GM18907 (cell line): ENCODE measurements around the gene ADARB2.

Experiments
- ATAC-seq: cut with Tn5 transposase; IDR thresholded peaks from one replicate; pipeline ENCODE4 v1.9.1; 2021; ENCODE audit warnings: mild to moderate bottlenecking, moderate library complexity; ENCODE audit not compliant: unreplicated experiment

Gene ADARB2

DNA sequence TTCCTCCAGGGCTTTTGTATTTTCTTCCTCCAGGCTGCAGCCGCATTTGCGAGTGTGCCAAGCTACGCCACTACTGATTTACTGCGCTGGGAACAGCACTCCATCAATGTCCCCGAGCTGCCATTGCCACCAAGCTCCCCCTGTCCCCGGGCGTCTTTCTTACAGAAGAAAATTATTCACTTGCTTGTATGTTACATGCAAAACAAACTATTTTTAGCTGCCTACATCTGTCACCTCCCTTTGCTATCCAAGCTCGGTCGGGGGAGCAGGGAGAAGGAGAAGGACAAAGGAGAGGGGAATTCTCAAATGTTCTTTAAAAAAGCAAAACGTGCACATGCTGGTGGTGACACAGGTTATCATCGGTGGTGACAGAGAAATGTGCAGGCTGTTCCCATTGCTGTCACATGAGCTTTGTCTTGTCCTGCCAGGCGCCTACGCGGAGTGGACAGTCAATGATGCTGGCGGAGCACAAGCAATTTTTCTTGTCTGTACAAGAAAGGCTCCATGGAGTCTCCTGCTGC is 93.1 kb downstream of the ADARB2 start:
- ATAC-seq, result no peak

DNA sequence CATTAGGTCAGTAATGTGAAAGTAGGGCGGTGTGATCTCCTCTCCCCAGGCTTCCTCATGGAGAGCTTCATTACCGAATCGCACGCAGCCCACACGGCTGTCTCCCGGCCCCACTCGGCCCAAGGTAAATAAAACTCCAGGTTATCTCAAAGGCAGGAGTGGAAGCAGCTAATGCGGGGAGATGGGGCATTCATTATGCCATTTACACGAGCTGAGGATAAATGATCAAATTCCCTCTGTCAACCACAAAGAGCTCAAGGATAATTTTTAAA is 93.5 kb downstream of the ADARB2 start:
- ATAC-seq, result no peak

DNA sequence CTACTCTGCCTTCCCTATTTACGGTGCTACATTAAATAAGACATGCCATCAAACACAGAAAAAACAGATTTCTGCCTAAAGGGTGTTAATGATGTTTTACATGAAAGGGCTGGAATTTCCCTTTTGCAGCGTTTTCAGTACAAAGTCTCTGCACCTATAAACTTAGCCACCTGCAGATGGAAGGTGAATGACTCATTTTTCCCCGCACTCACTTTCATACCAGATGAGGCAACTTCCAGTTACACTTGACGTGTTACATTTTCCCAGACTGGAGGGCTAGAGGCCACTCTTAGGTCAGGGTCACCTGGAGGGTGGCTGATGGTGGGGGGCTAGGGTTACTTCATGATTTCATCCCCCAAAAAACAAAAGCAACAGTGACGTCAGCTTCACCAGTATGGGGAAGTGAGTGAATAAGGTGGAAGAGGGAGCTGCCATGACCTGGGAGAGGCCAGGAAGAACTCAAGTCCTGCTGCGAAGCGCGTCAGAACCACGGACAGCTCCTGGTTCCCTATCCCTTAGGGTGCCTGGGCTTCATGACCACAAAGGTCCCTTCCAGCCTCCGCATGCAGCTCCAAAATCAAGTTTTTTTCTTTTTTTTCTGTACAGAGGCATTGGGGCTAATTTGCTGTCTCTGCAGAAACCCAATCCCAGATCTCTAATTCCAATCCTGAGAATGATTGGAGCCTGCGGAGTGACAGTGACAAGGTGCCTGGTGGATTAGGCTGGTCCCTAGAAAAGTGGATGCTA is 94.0 kb downstream of the ADARB2 start:
- ATAC-seq, result peak; percentile 71

GRCh38 chr10:1642600-1643160 is 94.6 kb downstream of the ADARB2 start:
- ATAC-seq, result no peak

DNA sequence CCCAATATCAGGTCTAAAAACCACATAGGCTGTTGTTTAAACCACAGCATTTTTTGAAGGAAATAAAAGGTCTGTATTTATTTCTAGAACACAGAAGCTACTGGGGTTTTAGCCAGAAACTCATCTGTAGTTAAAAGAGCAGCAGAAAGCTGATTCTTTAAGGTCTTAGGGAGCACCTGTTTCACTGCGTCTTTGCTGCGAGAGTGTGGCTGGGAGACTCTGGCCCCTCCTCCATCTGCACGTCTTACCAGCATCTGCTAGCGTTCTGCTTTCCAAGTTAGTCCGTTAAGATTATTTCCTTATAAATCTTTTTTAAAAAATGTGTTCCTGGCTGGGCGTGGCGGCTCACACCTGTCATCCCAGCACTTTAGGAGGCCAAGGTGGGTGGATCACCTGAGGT is 95.9 kb downstream of the ADARB2 start:
- no peak for ATAC-seq

DNA sequence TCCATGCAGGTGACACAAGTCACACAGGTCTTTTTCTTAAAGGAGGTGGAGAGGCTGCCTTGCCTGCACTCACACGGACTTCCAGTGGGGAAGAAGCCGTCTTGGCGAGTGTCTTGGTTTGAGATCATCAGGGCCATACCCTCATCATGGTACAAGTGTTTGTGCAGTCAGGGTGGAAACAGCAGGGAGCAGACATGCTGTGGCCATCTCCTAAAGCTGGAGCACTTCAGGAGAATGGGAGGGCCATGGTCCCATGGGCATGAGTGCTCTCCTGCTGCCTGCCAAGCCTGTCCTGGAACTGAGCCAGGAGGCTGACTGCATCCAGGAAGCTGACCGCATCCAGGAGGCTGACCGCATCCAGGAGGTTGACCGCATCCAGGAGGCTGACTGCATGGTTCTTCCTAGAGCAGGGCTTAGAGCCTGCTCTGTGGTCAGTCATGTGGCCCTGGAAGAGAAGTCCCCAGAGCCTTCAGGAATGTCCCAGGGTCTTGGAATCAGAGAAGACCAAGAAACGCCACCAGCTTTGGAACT is 98.4 kb downstream of the ADARB2 start:
- no peak for ATAC-seq

DNA sequence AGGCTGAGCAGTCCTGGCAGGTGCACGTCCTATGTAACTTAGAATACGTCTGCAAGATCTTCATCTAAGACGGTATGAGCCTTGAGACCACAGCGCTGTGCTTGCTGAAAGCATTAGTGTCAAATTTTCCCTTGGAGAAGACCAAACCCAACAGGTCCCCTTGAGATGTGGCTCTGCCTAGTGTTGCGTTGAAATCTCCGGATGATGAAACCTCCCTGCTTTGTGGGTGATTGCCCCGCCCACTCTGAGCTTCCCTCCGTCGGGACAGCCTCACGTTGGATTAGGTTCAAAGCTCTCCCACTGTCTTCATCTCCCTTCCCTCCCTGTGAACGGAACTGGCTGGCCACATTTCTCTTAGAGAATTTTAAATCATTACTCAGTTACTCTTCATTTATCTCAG is 102.0 kb downstream of the ADARB2 start:
- no peak for ATAC-seq

DNA sequence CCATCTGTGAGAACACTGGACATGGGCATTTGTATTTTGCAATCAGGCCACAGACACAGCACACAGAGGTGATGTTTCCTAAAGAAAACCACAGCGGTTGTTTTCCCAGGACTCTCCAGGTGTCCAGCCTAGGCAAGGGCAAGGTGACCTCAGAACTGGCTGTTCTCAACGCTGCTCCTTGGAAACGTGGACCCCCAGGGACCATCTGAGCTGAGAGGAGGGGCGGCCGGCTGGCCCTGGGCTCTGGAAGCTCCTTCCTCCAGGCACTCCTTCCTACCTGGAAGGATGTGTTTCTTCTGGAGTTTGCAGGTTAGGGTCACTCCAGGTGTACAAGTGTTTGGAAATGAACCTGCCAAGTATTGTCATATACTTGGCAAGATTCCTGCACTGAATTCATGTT is 103.1 kb downstream of the ADARB2 start:
- ATAC-seq, result no peak

GRCh38 chr10:1633783-1634182 is 103.5 kb downstream of the ADARB2 start:
- no peak for ATAC-seq

GRCh38 chr10:1632596-1632995 is 104.7 kb downstream of the ADARB2 start:
- no peak for ATAC-seq

DNA sequence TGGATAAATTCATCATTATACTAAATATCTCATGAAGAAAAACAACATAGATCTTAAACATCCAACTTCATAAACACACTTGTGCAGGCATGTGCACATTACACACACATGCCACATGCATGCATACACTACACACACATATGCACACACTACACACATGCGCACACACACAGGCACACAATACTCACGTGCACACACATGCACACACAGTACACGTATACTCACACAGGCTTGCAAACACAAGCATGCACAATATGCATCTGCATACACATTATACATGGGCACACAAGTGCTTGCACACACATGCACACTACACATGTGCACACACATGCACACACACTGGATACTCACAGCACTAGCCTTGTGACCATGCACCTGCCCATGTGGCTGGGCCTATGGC is 105.2 kb downstream of the ADARB2 start:
- ATAC-seq, result no peak

DNA sequence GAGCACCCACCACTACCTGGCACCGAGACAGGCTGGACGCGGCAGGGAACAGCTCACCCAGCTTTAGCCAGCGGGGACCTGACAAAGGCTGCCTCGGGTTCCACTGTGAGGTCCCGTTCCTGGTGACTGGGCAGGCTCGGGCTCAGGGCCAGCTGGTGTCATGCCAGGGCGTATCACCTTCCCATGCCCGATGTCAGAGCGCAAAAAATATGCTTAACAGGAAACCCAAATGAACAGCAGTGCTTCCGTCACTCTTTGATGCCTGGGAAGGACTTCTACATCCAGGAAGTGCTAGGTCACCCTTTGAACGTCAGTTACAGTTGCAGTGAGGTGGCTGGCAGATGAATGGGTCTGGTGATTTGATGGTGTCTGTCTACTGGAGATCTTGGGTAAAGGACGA is 106.0 kb downstream of the ADARB2 start:
- no peak for ATAC-seq

DNA sequence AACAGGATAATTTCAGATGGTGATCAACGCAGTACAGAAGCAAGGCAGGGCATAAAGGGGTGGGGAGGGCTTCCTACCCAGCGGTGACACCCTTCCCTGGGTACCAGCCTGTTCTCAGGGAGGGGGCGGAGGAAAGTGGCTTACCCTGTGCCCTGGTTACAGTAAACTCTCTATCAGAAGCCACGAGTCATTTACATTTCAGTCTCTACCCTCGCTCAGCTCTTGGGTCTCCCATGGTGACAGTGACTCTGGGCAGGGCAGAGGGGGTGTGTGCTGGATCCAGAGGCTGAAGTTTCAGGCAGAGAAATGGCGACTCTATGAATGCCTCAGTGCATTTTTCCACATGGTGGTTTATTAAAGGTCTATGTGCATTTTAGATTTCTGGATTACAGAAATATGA is 107.0 kb downstream of the ADARB2 start:
- ATAC-seq, result no peak

DNA sequence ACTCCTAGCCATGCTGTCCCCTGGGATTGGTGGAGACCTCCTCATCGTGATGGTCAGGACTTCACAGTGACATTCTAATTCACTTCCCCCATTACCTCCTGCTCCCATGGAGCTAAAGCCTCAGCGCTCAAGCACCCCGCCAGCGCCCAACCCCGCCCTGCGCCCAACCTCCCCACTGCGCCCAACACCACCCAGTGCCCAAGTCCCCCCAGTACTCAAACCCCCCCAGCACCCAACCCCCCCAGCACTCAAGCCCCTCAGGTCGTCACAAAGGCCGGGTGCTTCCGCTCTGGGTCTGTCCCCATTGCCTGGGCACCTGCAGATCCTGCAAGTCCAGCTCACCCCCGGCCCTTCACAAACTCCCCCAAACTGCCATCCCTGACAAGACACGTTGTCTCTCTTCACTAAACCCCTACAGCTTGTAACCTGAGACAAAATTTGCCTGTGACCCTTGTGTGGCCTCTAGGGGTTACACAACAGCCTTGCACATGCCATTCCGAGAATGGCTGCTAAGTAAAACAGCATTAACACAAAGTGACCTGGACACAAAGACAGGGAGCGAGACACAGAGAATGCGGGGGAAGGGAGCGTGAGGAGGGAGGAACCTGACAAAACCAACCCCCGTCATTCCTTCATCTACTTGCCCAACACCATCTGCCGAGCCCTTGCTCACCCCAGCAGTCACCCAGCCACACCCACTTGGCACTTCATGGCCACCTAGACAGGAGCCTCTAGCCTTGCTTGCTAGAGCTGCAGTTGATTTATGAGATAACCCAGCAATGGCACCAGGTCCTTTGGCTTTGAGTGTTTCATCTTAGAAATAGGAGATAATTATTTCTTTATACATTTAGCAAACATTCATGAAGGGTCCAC is 107.8 kb downstream of the ADARB2 start:
- ATAC-seq, result no peak

DNA sequence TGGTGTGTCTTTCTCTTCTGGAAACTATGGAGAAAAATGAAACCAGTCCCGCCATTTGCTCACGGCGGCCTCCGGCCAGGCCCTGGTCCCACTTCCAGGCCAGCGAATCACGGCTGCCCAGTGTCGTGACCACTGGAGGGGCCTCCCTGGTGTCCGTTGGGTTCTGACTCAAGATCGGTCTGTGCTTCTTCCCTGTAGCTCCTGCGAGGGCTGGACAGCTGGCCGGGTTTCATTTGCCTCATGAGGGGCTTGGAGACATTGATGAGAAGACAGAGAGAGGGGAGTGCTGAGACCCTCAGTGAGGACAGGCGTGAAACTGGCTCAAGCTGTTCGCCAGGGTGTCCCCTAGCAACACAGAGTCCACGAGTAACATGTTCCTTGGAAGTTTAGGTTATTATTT is 108.6 kb downstream of the ADARB2 start:
- ATAC-seq, result no peak

DNA sequence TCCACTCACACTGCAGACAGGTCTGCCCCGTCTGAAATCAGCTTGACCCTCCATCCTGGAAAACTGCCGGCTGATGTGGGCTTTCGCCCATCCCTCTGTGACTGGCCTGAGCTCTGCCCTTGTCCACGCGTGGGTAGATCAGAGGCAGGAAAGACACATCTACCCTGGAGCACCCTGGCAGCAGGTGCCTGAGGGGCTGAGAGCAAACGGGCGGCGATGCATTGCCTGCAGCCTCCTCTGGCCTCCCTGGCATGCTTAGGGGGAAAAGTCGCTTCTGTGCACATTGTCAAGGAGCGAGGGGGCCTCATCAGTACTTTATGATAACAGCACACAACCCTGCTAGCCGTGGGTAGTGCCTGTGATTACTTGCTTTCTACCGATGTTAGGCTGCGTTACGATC is 109.4 kb downstream of the ADARB2 start:
- ATAC-seq, result no peak

DNA sequence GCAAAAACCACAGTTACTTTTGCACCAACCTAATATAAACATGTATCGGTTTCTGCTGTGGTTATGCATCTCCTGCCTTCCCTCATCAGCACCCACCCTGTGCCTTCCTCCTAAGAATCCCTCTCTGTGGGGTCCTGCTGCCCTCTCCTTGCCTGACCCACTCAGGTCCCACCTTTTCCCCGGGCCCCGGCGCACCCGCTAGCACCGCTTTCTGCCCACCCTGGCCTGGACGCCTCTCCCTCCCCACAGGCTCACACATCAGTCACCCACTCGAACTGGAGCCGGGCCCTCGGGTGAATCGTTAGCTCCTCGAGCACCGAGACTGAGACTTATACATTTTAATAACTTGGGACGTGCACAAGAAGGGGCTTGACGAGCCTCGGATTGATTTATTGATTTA is 110.5 kb downstream of the ADARB2 start:
- no peak for ATAC-seq

DNA sequence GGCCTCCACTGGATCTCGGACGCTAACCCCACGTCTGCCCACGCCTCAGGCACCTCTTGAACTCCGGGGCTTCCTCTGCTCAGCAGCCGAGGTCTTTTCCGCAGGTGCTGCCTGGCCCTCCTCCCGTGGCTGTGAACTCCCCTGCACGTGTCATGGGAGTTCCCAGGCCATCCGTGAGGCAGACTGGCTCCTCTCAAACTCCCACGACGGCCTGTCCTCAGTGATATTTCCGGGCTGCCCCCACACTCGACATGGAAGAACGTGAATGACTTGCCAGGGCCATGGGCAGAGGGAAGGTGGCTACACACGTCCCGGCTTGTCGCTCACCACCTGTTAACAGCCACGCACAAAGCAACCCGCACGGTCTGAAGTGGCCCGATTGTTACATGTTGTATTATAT is 110.9 kb downstream of the ADARB2 start:
- no peak for ATAC-seq

- no peak for ATAC-seq
Measured at GRCh38 chr10:1625731-1626130, 111.6 kb downstream of the ADARB2 start.

DNA sequence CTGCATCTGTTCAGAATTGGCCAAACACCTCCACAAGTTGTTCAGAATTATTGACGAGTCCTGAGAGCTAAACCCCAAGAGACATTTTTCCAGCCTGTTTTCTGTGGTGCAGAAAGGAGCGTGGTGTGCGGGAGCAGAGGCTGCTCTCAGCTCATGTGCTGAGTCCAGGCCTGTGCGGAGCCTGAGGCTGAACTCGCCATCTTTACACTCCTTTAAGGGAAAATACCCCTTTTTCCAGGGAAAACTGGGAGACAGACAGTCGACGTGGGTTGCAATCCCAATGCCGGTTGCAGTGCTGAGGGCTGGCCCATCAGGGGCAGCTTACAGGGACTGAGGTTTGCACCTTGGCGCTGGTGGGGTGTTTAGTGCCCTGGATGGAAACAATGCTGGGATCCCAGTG is 112.2 kb downstream of the ADARB2 start:
- no peak for ATAC-seq

GRCh38 chr10:1624240-1624639 is 113.1 kb downstream of the ADARB2 start:
- ATAC-seq, result no peak

GRCh38 chr10:1620803-1621202 is 116.5 kb downstream of the ADARB2 start:
- no peak for ATAC-seq
